H7 (cell line): Measurements from ENCODE around the gene DCDC2C. TPM values are rescaled to one million over a fixed set of nuclear protein-coding genes. Genes with fewer than 3 reads are reported as not detected.
A peak's percentile ranks its signal among the peaks of the same experiment; 100 is the strongest.

ENCODE experiments used
- DNase-seq: peaks from one replicate; pipeline ENCODE4 v3.0.0; 2012
- H3K27me3 ChIP-seq: 2 replicates; pipeline ENCODE4 v1.6.0; 2011; ENCODE audit warnings: mild to moderate bottlenecking, low read length; ENCODE audit not compliant: control insufficient read depth, insufficient read depth
- H3K36me3 ChIP-seq: replicated peaks from 2 replicates; pipeline ENCODE4 v1.5.1; 2011; ENCODE audit warnings: low read length; ENCODE audit not compliant: control insufficient read depth, insufficient read depth
- H3K4me3 ChIP-seq: 2 replicates; pipeline ENCODE4 v1.5.1; 2011; ENCODE audit warnings: low read depth, mild to moderate bottlenecking, control low read depth, low read length, moderate library complexity; ENCODE audit not compliant: insufficient read depth
- total RNA-seq: library from RNA; depleted of rRNA; stranded (reverse); fragments of >200 nt; shearing (Covaris generic); gene quantifications from 2 replicates; pipeline ENCODE4 v1.2.3, GENCODE V29; 2014

Gene DCDC2C
- total RNA-seq, 1 experiment from 2014 or later, result not detected

- H3K36me3 ChIP-seq, result no peaks in the 10 kb centered on the region
These were observed 22.6 kb upstream of the DCDC2C start for GRCh38 chr2:3680548-3681345.

DNA sequence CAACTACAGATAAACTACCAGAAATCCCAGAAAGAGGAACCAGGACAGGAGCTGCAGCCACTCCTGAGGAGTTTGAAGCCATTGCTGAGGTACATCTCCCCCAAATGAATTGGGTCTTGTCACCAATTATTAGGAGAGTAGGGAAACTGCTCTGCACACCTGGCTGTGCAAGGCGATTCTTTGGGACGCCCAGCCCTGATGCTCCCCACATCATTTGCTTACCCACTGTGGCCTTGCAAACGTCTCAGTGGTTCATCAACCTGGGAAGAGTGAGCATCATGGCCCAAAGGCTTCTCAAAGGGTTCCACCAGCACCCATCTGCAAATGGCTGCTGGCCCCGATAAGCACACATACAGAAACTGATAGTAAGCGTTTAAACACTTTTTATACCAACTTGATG is 21.8 kb upstream of the DCDC2C start:
- no peaks in the 10 kb centered on the region for H3K27me3 ChIP-seq

More at GRCh38 chr2:3680548-3681345, 22.6 kb upstream of the DCDC2C start:
- no peak overlapping the region for H3K4me3 ChIP-seq
- DNase-seq, result no peak
- H3K27me3 ChIP-seq, result no peaks in the 10 kb centered on the region

GRCh38 chr2:3682811-3683210 is 20.6 kb upstream of the DCDC2C start:
- no peak overlapping the region for H3K4me3 ChIP-seq
- no peaks in the 10 kb centered on the region for H3K27me3 ChIP-seq
- no peak for DNase-seq
- no peaks in the 10 kb centered on the region for H3K36me3 ChIP-seq

More for the DNA sequence above, 21.8 kb upstream of the DCDC2C start:
- no peaks in the 10 kb centered on the region for H3K36me3 ChIP-seq
- H3K4me3 ChIP-seq, result no peak overlapping the region
- DNase-seq, result no peak

DNA sequence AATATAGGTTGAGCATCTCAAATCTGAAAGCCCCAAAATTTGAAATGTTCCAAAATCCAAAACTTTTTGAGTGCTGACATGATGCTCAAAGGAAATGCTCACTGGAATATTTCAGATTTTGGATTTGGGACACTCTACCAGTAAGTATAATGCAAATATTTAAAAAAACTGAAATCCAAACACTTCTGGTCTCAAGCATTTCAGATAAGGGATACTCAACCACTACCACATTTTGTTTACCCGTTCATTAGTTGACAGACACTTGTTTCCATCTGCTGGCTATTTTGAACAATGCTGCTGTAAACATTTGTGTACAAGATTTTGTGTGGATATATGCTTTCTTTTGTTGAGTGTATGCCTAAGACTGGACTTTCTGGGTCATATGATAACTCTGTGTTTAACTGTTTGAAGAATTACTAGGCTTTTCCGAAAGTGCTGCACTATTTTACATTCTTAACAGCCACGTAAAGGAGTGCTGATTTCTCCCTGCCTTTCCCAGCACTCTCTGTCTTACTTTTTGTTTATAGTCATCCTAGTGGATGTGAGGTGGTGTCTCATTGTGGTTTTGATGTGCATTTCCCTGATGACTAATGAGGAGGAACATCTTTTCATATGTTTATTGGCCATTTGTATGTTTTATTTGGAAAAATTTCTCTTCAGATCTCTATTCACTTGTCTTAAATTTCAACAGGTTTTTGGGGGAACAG is 19.5 kb upstream of the DCDC2C start:
- no peak for DNase-seq
- no peak overlapping the region for H3K4me3 ChIP-seq
- H3K27me3 ChIP-seq, result no peaks in the 10 kb centered on the region
- no peaks in the 10 kb centered on the region for H3K36me3 ChIP-seq

DNA sequence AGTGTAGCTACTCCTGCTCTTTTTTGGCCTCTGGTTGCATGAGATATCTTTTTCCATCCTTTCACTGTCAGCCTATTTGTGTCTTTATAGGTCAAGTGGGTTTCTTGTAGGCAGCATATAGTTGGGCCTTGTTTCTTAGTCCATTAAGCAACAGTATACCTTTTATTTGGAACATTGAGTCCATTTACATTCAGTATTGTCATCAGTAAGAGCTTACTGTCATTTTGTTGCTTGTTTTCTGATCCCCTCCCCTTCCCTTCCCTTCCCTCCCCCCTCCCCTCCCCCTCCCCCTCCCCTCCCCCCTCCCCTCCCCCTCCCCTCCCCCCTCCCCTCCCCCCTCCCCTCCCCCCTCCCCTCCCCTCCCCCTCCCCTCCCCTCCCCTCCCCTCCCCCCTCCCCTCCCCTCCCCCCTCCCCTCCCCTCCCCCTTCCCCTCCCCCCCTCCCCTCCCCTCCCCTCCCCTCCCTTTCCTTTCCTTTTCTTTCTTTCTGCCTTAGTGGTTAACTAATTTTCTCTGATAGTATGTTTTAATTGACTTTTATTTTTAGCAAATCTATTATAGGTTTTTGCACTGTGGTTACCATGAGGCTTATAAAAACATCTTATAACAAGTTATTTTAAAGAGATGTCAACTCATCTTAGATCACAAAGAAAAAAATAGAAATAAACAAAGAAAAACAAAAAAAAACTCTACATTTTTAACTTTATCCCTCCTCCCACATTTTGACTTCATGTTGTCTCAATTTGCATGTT is 13.2 kb upstream of the DCDC2C start:
- H3K36me3 ChIP-seq, result no peaks in the 10 kb centered on the region
- H3K4me3 ChIP-seq, result no peak overlapping the region
- H3K27me3 ChIP-seq, result no peaks in the 10 kb centered on the region
- DNase-seq, result no peak

DNA sequence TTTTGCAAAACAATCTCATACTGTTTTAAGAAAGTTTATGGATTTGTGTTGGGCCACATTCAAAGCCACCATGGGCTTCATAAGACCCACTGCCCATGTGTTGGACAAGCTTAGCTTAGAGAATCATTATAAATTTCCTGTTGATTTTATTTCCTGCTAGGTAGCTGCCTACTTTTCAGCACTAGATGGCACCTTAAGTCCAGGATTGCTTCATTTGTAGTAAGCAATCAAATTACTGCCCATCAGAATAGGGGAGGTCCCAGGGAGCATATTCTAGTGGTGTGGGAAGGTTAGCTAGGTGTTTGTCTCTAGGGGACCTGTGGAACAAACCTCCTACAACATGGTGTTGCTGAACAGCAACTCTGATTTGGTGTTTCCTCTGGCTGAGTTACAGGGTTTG is 11.0 kb upstream of the DCDC2C start:
- DNase-seq, result peak; percentile 78
- H3K4me3 ChIP-seq, result no peak overlapping the region
- H3K27me3 ChIP-seq, result no peaks in the 10 kb centered on the region
- H3K36me3 ChIP-seq, result no peaks in the 10 kb centered on the region

- DNase-seq, result no peak
- H3K36me3 ChIP-seq, result no peaks in the 10 kb centered on the region
- no peak overlapping the region for H3K4me3 ChIP-seq
- no peaks in the 10 kb centered on the region for H3K27me3 ChIP-seq
These were observed 6.8 kb upstream of the DCDC2C start for GRCh38 chr2:3696545-3696944.

- DNase-seq, result no peak
- H3K36me3 ChIP-seq, result no peaks in the 10 kb centered on the region
- no peak overlapping the region for H3K4me3 ChIP-seq
- H3K27me3 ChIP-seq, result peaks cover 3% of the 10 kb centered on the region; the same call in 1 of the 2 replicates
These were observed 2.3 kb upstream of the DCDC2C start for GRCh38 chr2:3701071-3701470.

- H3K4me3 ChIP-seq, result peak overlapping the region; percentile 21; the same call in 1 of the 2 replicates
- DNase-seq, result no peak
- H3K27me3 ChIP-seq, result peaks cover 3% of the 10 kb centered on the region; the same call in 1 of the 2 replicates
- H3K36me3 ChIP-seq, result no peaks in the 10 kb centered on the region
These were observed 481 bp downstream of the DCDC2C start for GRCh38 chr2:3703757-3704355.

DNA sequence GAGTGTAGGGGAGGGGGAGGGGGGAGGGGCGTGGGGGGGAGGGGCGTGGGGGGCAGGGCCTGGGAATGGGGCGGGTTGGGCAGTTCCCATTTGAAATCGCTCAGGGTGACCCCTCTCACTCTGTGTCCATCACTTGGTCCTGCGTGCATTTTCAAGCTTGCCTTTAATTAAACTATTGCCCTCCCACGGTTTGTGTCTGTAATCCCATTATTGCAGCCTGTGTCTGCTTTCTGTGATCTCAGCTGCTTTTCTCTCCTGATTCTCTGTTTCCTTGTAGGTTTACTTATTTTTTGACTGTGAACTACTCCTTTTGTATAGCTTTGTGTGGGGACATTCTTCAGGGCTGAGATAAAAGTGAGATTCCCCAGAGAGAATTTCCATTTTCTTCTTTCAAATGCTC is 1.3 kb downstream of the DCDC2C start:
- H3K4me3 ChIP-seq, result no peak overlapping the region
- H3K27me3 ChIP-seq, result peaks cover 3% of the 10 kb centered on the region; the same call in 1 of the 2 replicates
- no peaks in the 10 kb centered on the region for H3K36me3 ChIP-seq
- no peak for DNase-seq

DNA sequence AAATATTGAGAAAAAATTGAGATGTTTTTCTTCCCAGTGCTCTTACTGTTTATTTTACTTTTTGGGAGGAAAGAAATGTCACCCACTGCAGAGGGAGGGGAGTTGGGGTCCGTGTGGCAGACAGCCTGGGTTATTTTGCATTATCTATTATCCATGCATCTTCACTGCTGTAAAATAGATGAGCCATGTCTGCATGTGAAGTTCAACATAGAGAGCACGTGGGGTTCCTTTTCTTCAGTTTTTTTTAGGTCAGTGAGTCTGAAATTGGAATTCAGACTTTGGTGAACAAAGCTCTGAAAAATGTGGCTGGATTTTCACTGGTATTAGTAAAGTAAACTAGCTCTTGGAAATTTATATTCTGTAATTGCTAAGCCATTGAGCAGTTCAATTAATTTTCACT is 2.4 kb downstream of the DCDC2C start:
- no peaks in the 10 kb centered on the region for H3K36me3 ChIP-seq
- H3K27me3 ChIP-seq, result peaks cover 3% of the 10 kb centered on the region; the same call in 1 of the 2 replicates
- H3K4me3 ChIP-seq, result no peak overlapping the region
- no peak for DNase-seq

- no peaks in the 10 kb centered on the region for H3K36me3 ChIP-seq
- no peak for DNase-seq
- H3K27me3 ChIP-seq, result peaks cover 3% of the 10 kb centered on the region; the same call in 1 of the 2 replicates
- H3K4me3 ChIP-seq, result no peak overlapping the region
These were observed 3.5 kb downstream of the DCDC2C start for GRCh38 chr2:3706892-3707291.

- Histone ChIP-seq H3K27me3 (no peaks in the 10 kb centered on the region; the same call in 1 of the 2 replicates), H3K36me3 (no peaks in the 10 kb centered on the region), H3K4me3 (no peak overlapping the region)
- DNase-seq, result no peak
These were observed 5.2 kb downstream of the DCDC2C start for GRCh38 chr2:3708576-3708975.

- no peaks in the 10 kb centered on the region for H3K27me3 ChIP-seq
- H3K36me3 ChIP-seq, result no peaks in the 10 kb centered on the region
- no peak overlapping the region for H3K4me3 ChIP-seq
- DNase-seq, result no peak
These were observed 5.8 kb downstream of the DCDC2C start for GRCh38 chr2:3709225-3709624.
